Spleen (tissue), 13 donors: ENCODE data around the gene CCNI2. TPM values are rescaled to one million over a fixed set of nuclear protein-coding genes. Genes with fewer than 3 reads are reported as not detected.

Experiments used
- DNase-seq: peaks from one replicate; pipeline ENCODE4 v3.0.0-alpha.2; 2020
- H3K27ac ChIP-seq, 8 donors: fragments of 200-600 bp; sonication (generic) in 7 of 8; 1 replicate in 4 of 8; 2 replicates in 4 of 8; pipeline versions ENCODE4 v1.5.0 to v1.8.0; 2016 to 2021; ENCODE audit warnings: inconsistent platforms in 4 of 8, mild to moderate bottlenecking in 4 of 8, moderate library complexity in 1 of 8
- H3K27me3 ChIP-seq, 7 donors: fragments of 200-600 bp; sonication (generic) in 6 of 7; replicated peaks in 1 of 7; 1 replicate in 4 of 7; 2 replicates in 3 of 7; pipeline versions ENCODE4 v1.5.0 to v1.8.0; 2016 to 2021; ENCODE audit warnings: inconsistent platforms in 3 of 7, mild to moderate bottlenecking in 1 of 7
- H3K36me3 ChIP-seq, 6 donors: fragments of 200-600 bp; sonication (generic) in 5 of 6; 1 replicate in 4 of 6; 2 replicates in 2 of 6; pipeline versions ENCODE4 v1.5.0 to v1.8.0; 2016 to 2021; ENCODE audit warnings: inconsistent platforms in 2 of 6
- H3K4me1 ChIP-seq, 6 donors: fragments of 200-600 bp; sonication (generic) in 5 of 6; 1 replicate in 3 of 6; 2 replicates in 3 of 6; pipeline versions ENCODE4 v1.5.0 to v1.8.0; 2016 to 2021; ENCODE audit warnings: inconsistent platforms in 3 of 6
- H3K4me3 ChIP-seq, 8 donors: fragments of 200-600 bp; sonication (generic) in 7 of 8; 1 replicate in 4 of 8; 2 replicates in 4 of 8; pipeline versions ENCODE4 v1.5.0 to v1.8.0; 2016 to 2021; ENCODE audit warnings: inconsistent platforms in 4 of 8, mild to moderate bottlenecking in 4 of 8, moderate library complexity in 2 of 8
- H3K9me3 ChIP-seq, 8 donors: fragments of 200-600 bp; sonication (generic) in 7 of 8; 1 replicate in 4 of 8; 2 replicates in 4 of 8; pipeline versions ENCODE4 v1.5.0 to v1.8.0; 2016 to 2021; ENCODE audit warnings: inconsistent platforms in 4 of 8
- POLR2A ChIP-seq, 3 donors: fragments of 450-650 bp; IDR thresholded peaks; one replicate each; pipeline ENCODE4 v1.5.1; 2017; ENCODE audit warnings: antibody characterized with exemption in 3 of 3, mild to moderate bottlenecking in 1 of 3
- POLR2AphosphoS5 ChIP-seq, 3 donors: sonication (generic); formaldehyde crosslinking; IDR thresholded peaks; one replicate each; pipeline ENCODE4 v1.5.1; 2017; ENCODE audit warnings: antibody characterized with exemption in 3 of 3
- WGBS, 5 donors: extraction: QIAGEN DNeasy Blood & Tissue Kit in 3 of 5; methylation state at CpG; one replicate each; pipeline versions ENCODE4 v1.1.5 to v1.1.7; 2013 to 2018; 5-methylcytosine and 5-hydroxymethylcytosine counted together
- intact Hi-C: fragments of 100-400 bp; cut with DNase I; formaldehyde crosslinking; loops from one replicate; pipeline ENCODE4 v1.15.0; 2023; ENCODE audit warnings: low total_unique reads
- long read RNA-seq, 2 donors: transcript quantifications; one replicate each; lab custom pipeline, GENCODE V29; 2026
- polyA plus RNA-seq, 3 donors: library from polyadenylated mRNA; stranded (reverse); fragments of 200-250 nt; gene quantifications; one replicate each; pipeline ENCODE4 v1.2.1, GENCODE V29; 2013
- total RNA-seq, 7 donors: library from RNA; depleted of rRNA in 3 of 7; stranded (reverse); fragments of >200 nt in 3 of 7; fragmentation: NEBNext Ultra II Directional in 4 of 7; extraction: Animal tissue kit (Norgen Biotek cat#: 25700) in 4 of 7; gene quantifications; one replicate each; pipeline versions ENCODE4 v1.1.0 to v1.2.1, GENCODE V29; 2016 to 2021
- TF ChIP-seq, protein P1 (sequence below), 11 experiments: fragments of 200-600 bp in 7 of 11; fragments of 450-650 bp in 4 of 11; sonication (generic) in 4 of 11; IDR thresholded peaks in 8 of 11; conservative IDR thresholded peaks in 3 of 11; 1 replicate in 7 of 11; 2 replicates in 4 of 11; pipeline versions ENCODE4 v1.4.0 to v1.8.0; 2016 to 2021; ENCODE audit warnings: antibody characterized with exemption in 11 of 11, inconsistent platforms in 4 of 11, mild to moderate bottlenecking in 1 of 11
- donor health status: healthy with polysubstance abuse.
- donor health status: DM: no; HTN: no; CAD: no; lungs with moderate emphysema.
- donor health status: DM: no; HTN: no; CAD: no.
- donor health status: Bipolar disorder and iron deficiency.
- donor health status: healthy.
- donor health status: DM: no; HTN: no; CAD: no.
- donor health status: DM: yes; HTN: yes; CAD: no.

The CCNI2 gene, protein sequence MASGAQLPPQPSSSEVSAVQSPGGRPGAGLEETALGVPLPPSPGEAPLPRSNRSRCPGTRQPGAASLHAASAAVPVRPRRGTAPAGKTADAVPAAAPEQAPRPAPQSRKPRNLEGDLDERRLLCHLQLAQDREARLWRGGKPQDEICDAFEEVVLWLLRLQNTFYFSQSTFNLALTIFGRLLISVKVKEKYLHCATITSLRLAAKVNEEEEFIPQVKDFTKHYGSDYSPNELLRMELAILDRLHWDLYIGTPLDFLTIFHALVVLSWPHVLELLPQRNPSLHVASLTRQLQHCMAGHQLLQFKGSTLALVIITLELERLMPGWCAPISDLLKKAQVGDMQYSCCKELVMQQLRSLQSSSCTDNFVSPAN
- 1 to 10 TPM in 5 of 7 donors, under 1 TPM in 2; 0.19 to 5.2 (median 1.1) TPM for total RNA-seq
- under 1 TPM; 0.32 to 0.91 (median 0.36) TPM for polyA plus RNA-seq
- long read RNA-seq, donor 1: 0 reads
- long read RNA-seq, donor 2: 0 reads

DNA sequence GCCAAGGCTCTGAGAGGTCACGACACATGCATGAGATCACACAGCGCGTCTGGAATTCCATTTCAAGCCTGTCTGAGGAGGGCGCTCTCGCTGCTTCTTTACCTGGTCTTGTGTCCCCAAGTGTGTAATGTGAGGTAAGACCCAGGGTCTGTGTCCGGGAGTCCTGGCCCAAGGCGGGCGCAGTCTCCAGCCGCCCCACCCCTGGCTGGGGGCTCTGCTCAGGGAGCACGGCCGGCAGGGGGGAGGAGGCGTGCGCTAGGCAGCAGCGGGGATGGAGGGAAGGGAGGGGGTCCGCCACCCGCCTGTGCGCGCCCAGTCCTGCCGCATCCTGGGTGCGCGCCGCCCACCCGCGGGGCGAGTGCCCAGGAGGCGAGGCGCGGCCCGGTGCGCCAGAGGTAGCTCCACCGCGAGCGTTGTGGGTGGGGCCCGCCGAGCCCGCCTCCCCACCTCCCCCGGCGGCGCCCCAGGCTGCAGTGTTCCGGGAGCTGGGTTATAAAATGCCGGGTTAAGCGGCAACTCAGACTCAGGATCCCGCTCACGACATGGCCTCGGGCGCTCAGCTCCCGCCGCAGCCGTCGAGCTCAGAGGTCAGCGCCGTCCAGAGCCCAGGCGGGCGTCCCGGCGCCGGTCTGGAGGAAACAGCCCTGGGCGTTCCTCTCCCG, at the start of gene CCNI2:
Gene CCNI2, plus strand, starts transcription at position 473 of the 662 bp plus-strand sequence. Its CDS starts 70 bp downstream, at position 543.
- TF ChIP-seq POLR2A (IDR thresholded peaks at IDR 0.05) (no peak), POLR2AphosphoS5 (IDR thresholded peaks at IDR 0.05) (peak in 2 of 3 donors; percentile 26 to 54)
- TF ChIP-seq, protein P1, sequence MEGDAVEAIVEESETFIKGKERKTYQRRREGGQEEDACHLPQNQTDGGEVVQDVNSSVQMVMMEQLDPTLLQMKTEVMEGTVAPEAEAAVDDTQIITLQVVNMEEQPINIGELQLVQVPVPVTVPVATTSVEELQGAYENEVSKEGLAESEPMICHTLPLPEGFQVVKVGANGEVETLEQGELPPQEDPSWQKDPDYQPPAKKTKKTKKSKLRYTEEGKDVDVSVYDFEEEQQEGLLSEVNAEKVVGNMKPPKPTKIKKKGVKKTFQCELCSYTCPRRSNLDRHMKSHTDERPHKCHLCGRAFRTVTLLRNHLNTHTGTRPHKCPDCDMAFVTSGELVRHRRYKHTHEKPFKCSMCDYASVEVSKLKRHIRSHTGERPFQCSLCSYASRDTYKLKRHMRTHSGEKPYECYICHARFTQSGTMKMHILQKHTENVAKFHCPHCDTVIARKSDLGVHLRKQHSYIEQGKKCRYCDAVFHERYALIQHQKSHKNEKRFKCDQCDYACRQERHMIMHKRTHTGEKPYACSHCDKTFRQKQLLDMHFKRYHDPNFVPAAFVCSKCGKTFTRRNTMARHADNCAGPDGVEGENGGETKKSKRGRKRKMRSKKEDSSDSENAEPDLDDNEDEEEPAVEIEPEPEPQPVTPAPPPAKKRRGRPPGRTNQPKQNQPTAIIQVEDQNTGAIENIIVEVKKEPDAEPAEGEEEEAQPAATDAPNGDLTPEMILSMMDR (IDR thresholded peaks at IDR 0.05 in 8 of 11, conservative IDR thresholded peaks at IDR 0.05 in 3 of 11): peak in 1 of 11 experiments; percentile 16
- Histone ChIP-seq H3K4me3 (peak within 1 kb of the TSS; percentile 39 to 78 (median 47)), H3K9me3 (peaks cover 0 to 6% (median 0%) of the 10 kb centered on the region in 8 donors), H3K27me3 (peaks cover 0 to 67% (median 36%) of the 10 kb centered on the region in 7 donors), H3K27ac (peak within 1 kb of the TSS in 6 of 8 donors; percentile 11 to 75 (median 62)), H3K4me1 (peaks cover 5 to 21% (median 15%) of the 10 kb centered on the region in 6 donors), H3K36me3 (no peaks in the 10 kb centered on the region)
- intact Hi-C loops: no loop called here
- peak; percentile 85 for DNase-seq
- 2 to 3% (median 2%) methylated on average over 16 to 59 of the region's 59 CpGs for WGBS, 5 donors

DNA sequence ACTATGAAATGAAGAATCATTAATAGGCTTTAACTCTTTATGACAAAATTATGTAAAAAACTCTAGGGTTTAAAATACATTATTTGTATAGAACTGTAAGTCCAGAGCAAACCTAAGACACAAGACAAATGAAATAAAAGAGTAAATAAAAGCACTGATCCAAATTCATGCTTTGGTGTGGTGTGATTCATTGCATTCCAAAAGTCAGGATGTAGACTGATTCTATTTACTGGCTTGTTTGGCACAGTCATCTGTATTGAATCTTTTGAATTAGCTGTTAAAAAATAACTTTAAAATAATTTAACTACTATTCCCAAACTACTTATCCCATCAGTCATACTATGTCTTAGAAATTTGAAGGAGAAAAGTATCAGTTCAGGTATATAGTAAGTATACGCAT, 42.4 kb upstream of the CCNI2 start:
- intact Hi-C loops: no loop called here
- DNase-seq: no peak
- no peaks in the 10 kb centered on the region for H3K4me1 ChIP-seq
- H3K4me3 ChIP-seq: no peak overlapping the region
- no peak overlapping the region for H3K27ac ChIP-seq
- TF ChIP-seq, protein P1 (IDR thresholded peaks at IDR 0.05 in 8 of 11, conservative IDR thresholded peaks at IDR 0.05 in 3 of 11): no peak
- TF ChIP-seq POLR2A (IDR thresholded peaks at IDR 0.05): no peak
- no peak for TF ChIP-seq POLR2AphosphoS5 (IDR thresholded peaks at IDR 0.05)
- H3K27me3 ChIP-seq: no peaks in the 10 kb centered on the region
- WGBS, 5 donors: 96 to 100% (median 98%) methylated on average over 1 of the region's 1 CpG
- H3K36me3 ChIP-seq: peaks cover 0 to 57% (median 18%) of the 10 kb centered on the region in 6 donors
- no peaks in the 10 kb centered on the region for H3K9me3 ChIP-seq

DNA sequence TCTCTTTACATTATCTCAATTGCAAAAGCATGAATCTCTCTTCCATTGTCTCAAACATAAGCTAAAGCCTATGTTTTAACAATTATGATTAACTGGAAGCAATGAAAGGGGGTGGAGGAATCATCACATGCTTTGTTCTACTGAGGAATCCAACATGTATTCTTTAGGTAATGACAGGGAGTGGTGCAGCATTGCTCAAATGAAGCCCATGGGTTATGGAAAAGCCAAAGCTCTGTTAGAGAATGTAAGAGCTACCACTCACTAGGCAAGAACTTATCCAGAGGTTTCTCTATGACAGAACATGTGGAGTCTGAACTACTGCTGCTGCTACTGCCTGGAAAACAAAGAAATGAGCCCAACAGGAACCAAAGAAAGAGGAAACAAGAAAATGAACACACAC, 38.6 kb upstream of the CCNI2 start:
- H3K27ac ChIP-seq: no peak overlapping the region
- no peak for DNase-seq
- no peaks in the 10 kb centered on the region for H3K9me3 ChIP-seq
- H3K27me3 ChIP-seq: no peaks in the 10 kb centered on the region
- H3K4me1 ChIP-seq: no peaks in the 10 kb centered on the region
- H3K4me3 ChIP-seq: no peak overlapping the region
- TF ChIP-seq POLR2AphosphoS5 (IDR thresholded peaks at IDR 0.05) (no peak), POLR2A (IDR thresholded peaks at IDR 0.05) (no peak)
- TF ChIP-seq, protein P1 (IDR thresholded peaks at IDR 0.05 in 8 of 11, conservative IDR thresholded peaks at IDR 0.05 in 3 of 11): no peak
- peaks cover 0 to 30% (median 0%) of the 10 kb centered on the region in 6 donors for H3K36me3 ChIP-seq
- intact Hi-C loops: no loop called here
